Pancreas (tissue), 10 donors: Measurements from ENCODE around the gene ARRDC5. TPM values are rescaled to one million over a fixed set of nuclear protein-coding genes. Genes with fewer than 3 reads are reported as not detected.
A peak's percentile ranks its signal among the peaks of the same experiment; 100 is the strongest.

ENCODE experiments used
- ATAC-seq, 4 donors: fragments of 200-7000 bp; cut with Tn5 transposase; one replicate each; pipeline versions ENCODE4 v1.8.0 to v1.9.1; 2020; ENCODE audit warnings: mild to moderate bottlenecking in 4 of 4, moderate library complexity in 4 of 4
- DNase-seq, 6 donors: peaks; one replicate each; pipeline ENCODE4 v3.0.0-alpha.2; 2020
- FAIRE-seq: peaks from 2 replicates; lab custom pipeline; 2012; peaks lifted over from hg19 to GRCh38; lab: Jason Lieb, UNC
- H3K27ac ChIP-seq, 4 donors: fragments of 200-600 bp; sonication (generic); 1 replicate in 3 of 4; 2 replicates in 1 of 4; pipeline versions ENCODE4 v1.5.0 to v1.8.0; 2020
- H3K27me3 ChIP-seq, 4 donors: fragments of 200-600 bp; one replicate each; pipeline ENCODE4 v1.8.0; 2021
- H3K36me3 ChIP-seq, 3 donors: fragments of 200-600 bp; sonication (generic) in 1 of 3; one replicate each; pipeline versions ENCODE4 v1.5.0 to v1.8.0; 2020 to 2021
- H3K4me1 ChIP-seq, 3 donors: fragments of 200-600 bp; one replicate each; pipeline ENCODE4 v1.8.0; 2021
- H3K4me3 ChIP-seq, 4 donors: fragments of 200-600 bp; sonication (generic) in 2 of 4; one replicate each; pipeline versions ENCODE4 v1.5.0 to v1.8.0; 2020 to 2021
- H3K9me3 ChIP-seq, 4 donors: fragments of 200-600 bp; one replicate each; pipeline ENCODE4 v1.8.0; 2021
- WGBS, 2 donors: extraction: QIAGEN DNeasy Blood & Tissue Kit; methylation state at CpG; one replicate each; pipeline ENCODE4 v1.1.7; 2013; 5-methylcytosine and 5-hydroxymethylcytosine counted together
- intact Hi-C, 3 donors: fragments of 100-400 bp; cut with DNase I; formaldehyde crosslinking; loops; one replicate each; pipeline versions ENCODE4 v1.11.1 to v1.14.2; 2022
- polyA plus RNA-seq, 2 donors: library from polyadenylated mRNA; stranded (reverse); fragments of 200-250 nt; gene quantifications; one replicate each; pipeline ENCODE4 v1.2.3, GENCODE V29; 2013
- total RNA-seq, 6 donors: library from RNA; stranded (reverse); fragmentation: NEBNext Ultra II Directional in 4 of 6; extraction: Animal tissue kit (Norgen Biotek cat#: 25700) in 4 of 6; gene quantifications; one replicate each; pipeline versions ENCODE4 v1.2.1 to v1.2.4, GENCODE V29; 2021 to 2023
- TF ChIP-seq, protein P1 (sequence below), 4 donors: fragments of 200-600 bp; sonication (generic) in 3 of 4; IDR thresholded peaks; one replicate each; pipeline versions ENCODE4 v1.5.0 to v1.8.0; 2021; ENCODE audit warnings: antibody characterized with exemption in 4 of 4
- donor health status: healthy with polysubstance abuse.
- donor health status: DM: no; HTN: no; CAD: no; lungs with moderate emphysema.
- donor health status: DM: no; HTN: no; CAD: no.
- donor health status: control.
- donor health status: control.
- donor health status: Bipolar disorder and iron deficiency.
- donor health status: DM: yes; HTN: yes; CAD: no.
- donor health status: DM: no; HTN: no; CAD: no.
- donor health status: DM: no; HTN: no; CAD: no.
- donor health status: DM: yes; HTN: yes; CAD: no.

Gene ARRDC5
- total and polyA plus RNA-seq, 8 donors, result 0.09 to 0.15 (median 0.13) TPM; not detected in 4

DNA sequence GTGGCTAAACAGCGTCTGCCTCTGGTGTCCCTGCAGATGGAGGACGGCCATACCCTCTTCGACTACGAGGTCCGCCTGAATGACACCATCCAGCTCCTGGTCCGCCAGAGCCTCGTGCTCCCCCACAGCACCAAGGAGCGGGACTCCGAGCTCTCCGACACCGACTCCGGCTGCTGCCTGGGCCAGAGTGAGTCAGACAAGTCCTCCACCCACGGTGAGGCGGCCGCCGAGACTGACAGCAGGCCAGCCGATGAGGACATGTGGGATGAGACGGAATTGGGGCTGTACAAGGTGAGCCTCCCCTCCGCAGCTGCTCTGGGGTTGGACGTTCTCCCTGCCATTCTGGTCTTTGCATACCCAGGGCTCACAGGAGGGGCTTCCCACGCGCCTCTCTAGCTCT is 26.5 kb upstream of the ARRDC5 start:
- intact Hi-C loops, result no loop called here
- ATAC-seq, result no peak
- Histone ChIP-seq H3K36me3 (no peaks in the 10 kb centered on the region), H3K4me1 (no peaks in the 10 kb centered on the region), H3K27me3 (no peaks in the 10 kb centered on the region), H3K9me3 (no peaks in the 10 kb centered on the region), H3K27ac (no peak overlapping the region), H3K4me3 (no peak overlapping the region)
- WGBS, 2 donors, result 93 to 95% methylated on average over 22 of the region's 22 CpGs
- TF ChIP-seq, protein P1, sequence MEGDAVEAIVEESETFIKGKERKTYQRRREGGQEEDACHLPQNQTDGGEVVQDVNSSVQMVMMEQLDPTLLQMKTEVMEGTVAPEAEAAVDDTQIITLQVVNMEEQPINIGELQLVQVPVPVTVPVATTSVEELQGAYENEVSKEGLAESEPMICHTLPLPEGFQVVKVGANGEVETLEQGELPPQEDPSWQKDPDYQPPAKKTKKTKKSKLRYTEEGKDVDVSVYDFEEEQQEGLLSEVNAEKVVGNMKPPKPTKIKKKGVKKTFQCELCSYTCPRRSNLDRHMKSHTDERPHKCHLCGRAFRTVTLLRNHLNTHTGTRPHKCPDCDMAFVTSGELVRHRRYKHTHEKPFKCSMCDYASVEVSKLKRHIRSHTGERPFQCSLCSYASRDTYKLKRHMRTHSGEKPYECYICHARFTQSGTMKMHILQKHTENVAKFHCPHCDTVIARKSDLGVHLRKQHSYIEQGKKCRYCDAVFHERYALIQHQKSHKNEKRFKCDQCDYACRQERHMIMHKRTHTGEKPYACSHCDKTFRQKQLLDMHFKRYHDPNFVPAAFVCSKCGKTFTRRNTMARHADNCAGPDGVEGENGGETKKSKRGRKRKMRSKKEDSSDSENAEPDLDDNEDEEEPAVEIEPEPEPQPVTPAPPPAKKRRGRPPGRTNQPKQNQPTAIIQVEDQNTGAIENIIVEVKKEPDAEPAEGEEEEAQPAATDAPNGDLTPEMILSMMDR (IDR thresholded peaks at IDR 0.05), result no peak
- FAIRE-seq, result no peak
- peak in 1 of 6 donors; percentile 55 for DNase-seq

DNA sequence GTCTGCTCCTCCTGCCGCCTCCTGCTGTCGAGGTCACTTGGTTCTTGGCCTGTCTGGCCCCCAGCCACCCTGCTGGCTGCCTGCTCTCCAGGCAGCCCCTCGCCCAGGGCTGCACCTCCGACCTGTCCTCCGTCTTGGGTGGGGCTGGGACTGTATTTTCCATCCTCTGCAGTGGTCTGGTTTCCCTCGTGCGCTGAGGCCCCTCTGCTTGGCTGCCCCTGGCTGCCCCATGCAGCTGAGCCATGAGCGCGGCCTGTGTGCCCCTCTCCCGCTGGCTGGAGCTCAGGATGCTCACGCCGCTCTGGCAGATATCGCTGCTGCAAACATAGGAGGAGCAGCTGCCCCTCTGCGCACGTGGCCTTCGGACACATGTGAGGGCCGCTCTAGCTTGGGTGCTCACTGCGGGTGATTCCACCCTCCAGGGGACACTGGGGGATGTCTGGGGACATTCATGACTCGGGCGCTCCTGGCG is 20.6 kb upstream of the ARRDC5 start:
- Histone ChIP-seq H3K27ac (no peak overlapping the region), H3K9me3 (no peaks in the 10 kb centered on the region), H3K4me1 (no peaks in the 10 kb centered on the region), H3K27me3 (no peaks in the 10 kb centered on the region), H3K36me3 (no peaks in the 10 kb centered on the region), H3K4me3 (no peak overlapping the region)
- intact Hi-C loops, result no loop called here
- TF ChIP-seq, protein P1 (IDR thresholded peaks at IDR 0.05), result no peak
- FAIRE-seq (no peak), DNase-seq (no peak), ATAC-seq (no peak)
- WGBS, 2 donors, result 93 to 96% methylated on average over 21 of the region's 21 CpGs

DNA sequence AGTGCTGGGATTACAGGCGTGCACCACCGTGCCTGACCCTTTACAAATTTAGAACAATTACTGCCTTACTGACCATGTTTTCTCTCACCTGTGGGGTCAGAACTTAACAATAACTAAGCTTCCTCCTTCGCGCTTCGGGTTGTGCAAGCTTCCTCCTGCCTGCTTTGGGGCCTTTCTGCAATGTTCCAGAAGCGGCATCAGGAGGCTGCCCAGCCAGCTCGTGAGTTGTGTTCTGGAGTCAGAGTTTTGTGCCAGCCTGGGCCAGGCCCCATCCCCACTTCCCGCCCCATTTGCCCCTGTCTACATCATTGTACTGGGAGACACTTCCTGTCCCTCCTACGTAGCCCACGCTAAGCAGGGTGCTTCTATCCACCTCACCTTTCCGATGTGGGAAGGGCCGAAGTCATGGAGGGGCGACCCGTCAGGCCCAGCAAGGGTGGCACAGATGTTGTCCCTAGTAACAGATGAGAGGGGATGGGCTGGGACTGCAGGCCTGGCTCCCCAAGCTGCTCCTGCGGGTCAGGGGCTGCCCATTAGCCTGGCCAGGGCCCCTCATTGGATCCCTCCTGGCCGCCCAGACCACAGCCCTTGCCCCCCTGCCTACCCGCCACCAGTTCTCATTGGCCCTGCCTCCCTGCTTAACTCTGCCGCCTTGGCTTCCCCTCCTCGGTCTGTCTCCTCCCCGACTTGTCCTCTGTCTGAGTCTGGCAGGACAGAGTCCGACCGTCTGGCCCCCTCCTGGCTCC is 20.0 kb upstream of the ARRDC5 start:
- FAIRE-seq (no peak), ATAC-seq (peak in 1 of 4 donors; percentile 47)

DNA sequence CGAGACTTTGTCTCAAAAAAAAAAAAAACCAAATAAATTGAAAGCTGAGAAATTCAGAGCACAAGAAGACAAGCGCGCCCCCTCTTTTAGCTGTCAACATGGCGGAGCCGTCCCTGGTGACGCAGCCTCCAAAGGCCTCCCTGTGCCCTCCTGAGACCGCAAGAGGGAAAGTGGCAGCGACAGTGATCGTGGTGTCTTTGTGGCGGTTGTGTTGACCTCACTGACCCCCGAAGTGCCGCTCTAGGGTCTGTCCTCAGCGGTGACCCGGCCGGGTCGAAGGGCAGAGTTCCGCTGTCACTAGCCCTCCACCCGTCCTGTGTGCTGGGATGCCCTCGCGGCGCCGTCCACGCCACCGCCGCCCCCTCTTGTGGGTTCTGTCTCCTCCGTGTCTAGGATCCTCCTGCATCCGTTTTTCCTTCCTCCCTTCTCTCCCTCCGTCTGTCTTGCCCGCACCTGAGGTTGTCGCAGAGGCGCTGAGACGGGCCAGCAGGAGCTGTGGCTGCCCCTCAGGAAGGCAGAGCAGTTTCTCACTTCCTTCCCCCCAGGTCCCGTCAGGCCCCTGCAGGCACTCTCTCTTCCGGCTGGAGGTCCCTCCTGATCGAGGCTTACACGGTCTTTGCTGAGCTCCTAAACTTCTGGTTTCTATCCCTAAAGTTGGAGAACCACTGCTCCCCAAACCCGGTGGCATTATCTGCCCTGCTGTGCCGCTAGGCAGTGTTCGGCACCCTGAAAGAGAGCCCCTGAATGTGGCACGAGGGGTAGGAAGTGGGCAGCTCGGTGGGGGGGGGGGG is 13.8 kb upstream of the ARRDC5 start:
- H3K27ac ChIP-seq, result peak overlapping the region in 2 of 4 donors; percentile 4 to 27
- 84 to 90% methylated on average over 41 of the region's 41 CpGs for WGBS, 2 donors
- H3K36me3 ChIP-seq, result no peaks in the 10 kb centered on the region
- TF ChIP-seq, protein P1 (IDR thresholded peaks at IDR 0.05), result no peak
- intact Hi-C loops, result no loop called here
- H3K4me1 ChIP-seq, result peaks cover 0 to 6% (median 2%) of the 10 kb centered on the region in 3 donors
- FAIRE-seq (no peak), DNase-seq (peak in 1 of 6 donors; percentile 55), ATAC-seq (peak in 1 of 4 donors; percentile 27)
- peak overlapping the region in 1 of 4 donors; percentile 23 for H3K4me3 ChIP-seq
- no peaks in the 10 kb centered on the region for H3K27me3 ChIP-seq
- H3K9me3 ChIP-seq, result no peaks in the 10 kb centered on the region

More for the DNA sequence above, 20.0 kb upstream of the ARRDC5 start:
- Histone ChIP-seq H3K27me3 (no peaks in the 10 kb centered on the region), H3K4me1 (no peaks in the 10 kb centered on the region), H3K9me3 (no peaks in the 10 kb centered on the region), H3K36me3 (no peaks in the 10 kb centered on the region), H3K4me3 (no peak overlapping the region), H3K27ac (no peak overlapping the region)
- WGBS, 2 donors, result 90 to 94% methylated on average over 19 to 22 of the region's 22 CpGs
- intact Hi-C loops, result no loop called here
- no peak for DNase-seq
- TF ChIP-seq, protein P1 (IDR thresholded peaks at IDR 0.05), result no peak
